Common myeloid progenitor, CD34-positive (primary cell): ENCODE results near the gene TP53I13.

Experiments used
- CTCF ChIA-PET: fragments of 350-600 bp; sonication (Branson Sonifier 250); formaldehyde crosslinking; loops from one replicate; lab custom pipeline; 2021; ENCODE audit warnings: antibody characterized with exemption; lab: Charles Lee
- POLR2A ChIA-PET: fragments of 350-600 bp; sonication (Branson Sonifier 250); formaldehyde crosslinking; loops from one replicate; lab custom pipeline; 2021; ENCODE audit warnings: antibody characterized with exemption; lab: Charles Lee
- DNase-seq, 3 donors: peaks; one replicate each; pipeline versions ENCODE4 v3.0.0 to v3.0.0-alpha.2; 2013
- H3K27ac ChIP-seq, 2 experiments: 1 replicate in 1 of 2; 2 replicates in 1 of 2; pipeline ENCODE4 v1.7.0; 2013; ENCODE audit warnings: inconsistent platforms in 2 of 2, low read length in 2 of 2, mild to moderate bottlenecking in 2 of 2, low read depth in 1 of 2, moderate library complexity in 1 of 2; ENCODE audit not compliant: severe bottlenecking in 2 of 2, insufficient read depth in 1 of 2, poor library complexity in 1 of 2
- H3K27me3 ChIP-seq, 5 experiments: replicated peaks in 2 of 5; 1 replicate in 3 of 5; 2 replicates in 2 of 5; pipeline versions ENCODE4 v1.6.1 to v1.7.0; 2013; ENCODE audit warnings: low read length in 4 of 5, mild to moderate bottlenecking in 2 of 5, moderate library complexity in 2 of 5, inconsistent platforms in 1 of 5; ENCODE audit not compliant: insufficient read depth in 5 of 5, control insufficient read depth in 4 of 5
- H3K36me3 ChIP-seq, 4 experiments: 1 replicate in 2 of 4; 2 replicates in 2 of 4; pipeline versions ENCODE4 v1.6.1 to v1.7.0; 2013; ENCODE audit warnings: low read length in 3 of 4, control low read depth in 1 of 4, mild to moderate bottlenecking in 1 of 4; ENCODE audit not compliant: control insufficient read depth in 4 of 4, insufficient read depth in 4 of 4
- H3K4me1 ChIP-seq, 4 experiments: 1 replicate in 3 of 4; 2 replicates in 1 of 4; pipeline versions ENCODE4 v1.6.1 to v1.7.1; 2013; ENCODE audit warnings: low read length in 3 of 4, mild to moderate bottlenecking in 3 of 4, control low read depth in 1 of 4, inconsistent platforms in 1 of 4, moderate library complexity in 1 of 4; ENCODE audit not compliant: control insufficient read depth in 4 of 4, insufficient read depth in 4 of 4; ENCODE audit errors: control extremely low read depth in 1 of 4
- H3K4me3 ChIP-seq, 7 experiments: 1 replicate in 4 of 7; 2 replicates in 3 of 7; pipeline versions ENCODE4 v1.5.1 to v1.7.0; 2013; ENCODE audit warnings: mild to moderate bottlenecking in 7 of 7, low read length in 6 of 7, moderate library complexity in 6 of 7, inconsistent platforms in 2 of 7, low read depth in 2 of 7, control low read depth in 1 of 7; ENCODE audit not compliant: insufficient read depth in 4 of 7, control insufficient read depth in 1 of 7; ENCODE audit errors: extremely low read depth in 1 of 7
- H3K9me3 ChIP-seq, 5 experiments: 1 replicate in 4 of 5; 2 replicates in 1 of 5; pipeline versions ENCODE4 v1.6.1 to v1.7.1; 2013; ENCODE audit warnings: low read length in 4 of 5, mild to moderate bottlenecking in 2 of 5, inconsistent platforms in 1 of 5, low read depth in 1 of 5, moderate library complexity in 1 of 5; ENCODE audit not compliant: control insufficient read depth in 4 of 5, insufficient read depth in 2 of 5; ENCODE audit errors: control extremely low read depth in 1 of 5
- WGBS: methylation state at CpG from one replicate; pipeline ENCODE4 v1.1.5; 2013; ENCODE audit not compliant: insufficient coverage; 5-methylcytosine and 5-hydroxymethylcytosine counted together

Gene TP53I13

DNA sequence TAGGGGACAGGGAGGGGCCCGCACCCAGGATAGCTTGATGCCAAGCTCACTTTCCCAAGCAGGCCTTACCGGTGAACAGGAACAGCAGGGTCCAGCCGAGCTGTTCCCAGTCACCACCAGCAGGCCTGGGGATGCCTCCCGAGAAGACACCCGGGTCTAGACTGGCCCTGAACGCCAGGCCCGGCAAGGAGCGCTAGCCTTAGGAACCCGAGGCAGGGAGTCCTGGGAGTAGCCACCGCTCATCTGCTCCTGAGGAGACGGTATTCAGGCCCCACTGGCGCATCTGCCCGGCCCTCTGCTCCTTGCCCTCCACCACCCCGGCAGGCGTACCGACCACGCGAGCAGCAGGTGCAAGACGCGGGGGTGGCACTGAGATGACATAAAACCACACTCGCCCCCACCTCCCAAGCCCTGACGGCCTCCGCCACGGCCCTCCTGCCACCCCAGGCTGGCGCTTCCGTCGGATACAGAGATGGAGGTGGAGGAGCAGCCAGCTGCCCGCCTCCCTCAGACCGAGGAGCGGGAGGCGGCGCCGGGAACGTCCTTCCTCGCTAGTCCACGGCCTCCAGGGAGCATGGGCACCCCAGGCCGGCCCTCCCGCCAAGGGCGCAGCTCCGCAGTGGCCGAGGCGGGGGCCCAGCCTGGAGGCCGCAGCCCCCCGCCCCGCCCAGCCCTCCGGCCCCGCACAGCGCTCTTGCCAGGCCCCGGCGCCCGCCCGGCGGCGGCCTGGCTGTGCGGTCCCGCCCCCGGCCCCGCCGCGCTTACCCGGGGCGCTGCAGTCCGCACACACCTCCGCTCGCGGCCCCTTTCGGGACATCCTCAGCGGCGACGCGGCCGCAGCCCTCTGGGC is 20.3 kb downstream of the TP53I13 start:
- no peaks in the 10 kb centered on the region for H3K27me3 ChIP-seq
- POLR2A ChIA-PET, result no interaction called here
- H3K36me3 ChIP-seq, result peaks cover 0 to 2% (median 0%) of the 10 kb centered on the region in 4 experiments
- DNase-seq, result peak in 1 of 3 donors; percentile 49
- no peaks in the 10 kb centered on the region for H3K9me3 ChIP-seq
- WGBS, result under 1% methylated on average over 68 of the region's 72 CpGs
- H3K4me1 ChIP-seq, result peaks cover 4 to 84% (median 84%) of the 10 kb centered on the region in 4 experiments
- CTCF ChIA-PET, result interaction anchor here (0.6 to 1.8 kb wide), 9 partner anchors 9 to 52 kb away, joined by 3 to 8 read pairs (median 6); no protein-coding TSS in a partner anchor
- peak overlapping the region; percentile 56 to 90 (median 78) for H3K4me3 ChIP-seq
- H3K27ac ChIP-seq, result peak overlapping the region in 1 of 2 experiments; percentile 25

- DNase-seq, result peak; percentile 81 to 90 (median 88)
- ChIA-PET POLR2A (no interaction called here), CTCF (interaction anchor here (1.8 to 5.0 kb wide), 2 partner anchors 10 to 27 kb away, joined by 8 to 71 read pairs; no protein-coding TSS in a partner anchor)
- Histone ChIP-seq H3K36me3 (no peaks in the 10 kb centered on the region), H3K4me3 (peak within 1 kb of the TSS; percentile 56 to 90 (median 78)), H3K4me1 (peaks cover 4 to 86% (median 85%) of the 10 kb centered on the region in 4 experiments), H3K27me3 (no peaks in the 10 kb centered on the region), H3K9me3 (no peaks in the 10 kb centered on the region), H3K27ac (peak within 1 kb of the TSS in 1 of 2 experiments; percentile 54)
- WGBS, result 6% methylated on average over 30 of the region's 70 CpGs
Observed at GRCh38 chr17:29589524-29590410, 21.3 kb downstream of the TP53I13 start, which contains the start of gene GIT1. Gene GIT1, minus strand, starts transcription at chr17:29589648. Its CDS starts 270 bp downstream, at chr17:29589378.

DNA sequence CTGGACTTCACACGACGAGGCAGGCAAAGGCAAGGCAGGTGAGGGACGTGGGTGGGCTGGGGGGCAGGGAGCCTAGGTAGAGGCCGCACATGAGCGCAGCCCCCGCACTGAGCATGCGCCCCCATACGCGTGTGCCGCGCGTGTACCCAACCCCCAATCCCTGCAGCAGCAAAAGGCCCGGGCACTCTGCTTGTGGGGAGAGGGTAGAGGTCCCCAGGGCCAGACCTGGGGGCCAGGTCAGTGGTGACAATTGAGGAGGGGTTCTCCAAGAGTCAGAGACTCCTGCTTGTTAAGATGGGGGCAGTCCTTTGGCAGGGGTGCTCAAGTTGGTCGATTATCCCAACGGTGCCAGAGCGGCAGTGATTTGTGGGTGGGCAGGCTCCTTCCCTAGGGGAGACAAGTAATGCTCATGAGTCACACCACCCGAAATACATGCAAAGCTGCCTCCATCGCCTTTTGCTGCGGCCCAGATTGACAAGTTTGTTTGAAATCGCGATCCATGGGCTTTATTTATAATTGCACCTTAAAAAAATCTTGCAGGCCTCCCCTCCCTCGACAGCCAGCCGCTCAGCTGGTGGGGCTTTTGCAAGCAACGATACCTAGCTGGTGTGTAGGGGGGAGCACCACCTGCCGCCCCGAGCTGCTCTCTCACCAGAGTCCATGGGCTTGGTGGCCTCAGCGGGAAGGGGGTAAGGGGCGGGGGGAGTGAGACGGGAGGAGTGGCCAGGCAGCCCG is 22.1 kb downstream of the TP53I13 start:
- Histone ChIP-seq H3K9me3 (no peaks in the 10 kb centered on the region), H3K4me1 (peaks cover 4 to 79% (median 77%) of the 10 kb centered on the region in 4 experiments), H3K27ac (peak overlapping the region in 1 of 2 experiments; percentile 54), H3K27me3 (no peaks in the 10 kb centered on the region), H3K36me3 (no peaks in the 10 kb centered on the region), H3K4me3 (peak overlapping the region in 6 of 7 experiments; percentile 64 to 90 (median 78))
- WGBS, result 43% methylated on average over 27 of the region's 30 CpGs
- CTCF ChIA-PET, result interaction anchor here (0.8 to 5.0 kb wide), 6 partner anchors 13 to 56 kb away, joined by 3 to 137 read pairs (median 4); no protein-coding TSS in a partner anchor
- POLR2A ChIA-PET, result interaction anchor here (0.6 kb wide), 1 partner anchor 27 kb away, joined by 3 read pairs; no protein-coding TSS in a partner anchor
- peak in 1 of 3 donors; percentile 45 for DNase-seq

GRCh38 chr17:29591146-29591736 is 22.7 kb downstream of the TP53I13 start:
- Histone ChIP-seq H3K36me3 (no peaks in the 10 kb centered on the region), H3K4me3 (peak overlapping the region in 6 of 7 experiments; percentile 30 to 90 (median 57)), H3K9me3 (no peaks in the 10 kb centered on the region), H3K4me1 (peaks cover 4 to 74% (median 72%) of the 10 kb centered on the region in 4 experiments), H3K27ac (no peak overlapping the region), H3K27me3 (no peaks in the 10 kb centered on the region)
- ChIA-PET CTCF (interaction anchor here (0.7 to 5.0 kb wide), 11 partner anchors 9 to 215 kb away, joined by 3 to 137 read pairs (median 5); no protein-coding TSS in a partner anchor), POLR2A (interaction anchor here (0.6 to 1.0 kb wide), 3 partner anchors 22 to 27 kb away, joined by 3 to 6 read pairs (median 3); no protein-coding TSS in a partner anchor)
- WGBS, result 0% methylated on average over 21 of the region's 31 CpGs
- peak in 2 of 3 donors; percentile 50 to 65 for DNase-seq

DNA sequence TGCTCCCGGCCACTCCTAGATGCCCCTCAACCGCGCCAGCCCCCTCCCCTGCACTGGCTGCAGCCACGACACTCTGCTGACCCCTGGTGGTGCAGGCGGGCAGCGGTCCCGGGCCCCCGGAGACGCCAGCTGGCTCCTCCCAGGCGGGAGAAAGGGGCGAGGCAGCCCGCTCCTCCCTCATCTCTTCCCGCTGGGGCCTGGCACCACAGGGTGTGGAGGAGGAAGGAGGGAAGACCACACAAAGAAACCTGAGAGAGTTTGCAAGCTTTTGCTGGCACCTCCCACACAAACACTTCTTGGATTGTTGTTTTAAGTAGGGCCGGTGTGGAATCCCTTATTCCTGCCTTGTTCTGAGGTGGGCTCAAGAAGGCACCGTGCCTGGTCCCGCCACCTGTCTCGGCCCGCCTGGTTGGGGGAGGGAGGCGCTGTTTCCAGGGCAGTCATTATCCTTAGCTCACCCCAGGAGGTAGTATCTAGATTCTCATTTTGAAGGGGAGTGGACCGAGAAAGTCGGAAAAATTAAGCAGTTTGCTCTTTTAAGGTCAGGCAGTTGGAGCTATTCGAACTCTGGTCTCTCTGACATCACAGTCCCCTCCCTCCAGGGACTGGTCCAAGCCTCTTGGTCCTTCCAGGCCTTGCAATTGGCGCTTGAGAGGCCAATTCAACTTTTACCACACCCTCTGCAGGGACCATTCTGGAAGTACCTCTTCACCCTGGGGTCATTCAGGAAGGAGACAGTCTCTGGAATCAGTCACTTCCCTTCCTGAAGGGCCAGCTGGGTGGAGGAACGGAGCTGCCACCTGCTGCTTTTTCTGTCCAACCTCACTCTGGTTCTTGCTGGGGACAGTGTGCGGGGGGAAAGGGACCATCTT is 23.5 kb downstream of the TP53I13 start:
- peak overlapping the region in 5 of 7 experiments; percentile 30 to 90 (median 73) for H3K4me3 ChIP-seq
- no peak overlapping the region for H3K27ac ChIP-seq
- ChIA-PET POLR2A (interaction anchor here (0.9 to 1.4 kb wide), 3 partner anchors 22 to 26 kb away, joined by 3 to 6 read pairs (median 3); partner anchors contain the start of gene ABHD15), CTCF (interaction anchor here (0.7 to 5.0 kb wide), 12 partner anchors 9 to 222 kb away, joined by 3 to 137 read pairs (median 5); no protein-coding TSS in a partner anchor)
- H3K9me3 ChIP-seq, result no peaks in the 10 kb centered on the region
- peak; percentile 76 to 80 (median 79) for DNase-seq
- peaks cover 0 to 1% (median 0%) of the 10 kb centered on the region in 5 experiments for H3K27me3 ChIP-seq
- peaks cover 4 to 68% (median 66%) of the 10 kb centered on the region in 4 experiments for H3K4me1 ChIP-seq
- H3K36me3 ChIP-seq, result no peaks in the 10 kb centered on the region
- 56% methylated on average over 7 of the region's 25 CpGs for WGBS
